ENCODE data around the gene HAPLN2.

HAPLN2 gene

GRCh38 chr1:156659988-156660751 lies 41.0 kb downstream of the HAPLN2 start:
- H3K4me1 ChIP-seq (ENCODE audit: control insufficient read depth in 1 of 2, insufficient read depth in 1 of 2, low read depth in 1 of 2, low read length in 1 of 2): peaks cover 24 to 31% of the 10 kb centered on the region in 2 experiments
- peaks cover 100% of the 10 kb centered on the region for H3K27me3 ChIP-seq
- H3K36me3 ChIP-seq: no peaks in the 10 kb centered on the region
- no peak overlapping the region for H3K27ac ChIP-seq
- no peaks in the 10 kb centered on the region for H3K9me3 ChIP-seq
- peak; percentile 63 for TF ChIP-seq CTCF (IDR thresholded peaks at IDR 0.05)
- no peak overlapping the region for H3K4me3 ChIP-seq (ENCODE audit: low read depth in 1 of 2, low read length in 1 of 2)

- peaks cover 100% of the 10 kb centered on the region for H3K27me3 ChIP-seq
- no peaks in the 10 kb centered on the region for H3K9me3 ChIP-seq
- no peak for TF ChIP-seq CTCF (IDR thresholded peaks at IDR 0.05)
- no peaks in the 10 kb centered on the region for H3K36me3 ChIP-seq
- peaks cover 24 to 31% of the 10 kb centered on the region in 2 experiments for H3K4me1 ChIP-seq (ENCODE audit: control insufficient read depth in 1 of 2, insufficient read depth in 1 of 2, low read depth in 1 of 2, low read length in 1 of 2)
- no peak overlapping the region for H3K27ac ChIP-seq
- H3K4me3 ChIP-seq (ENCODE audit: low read depth in 1 of 2, low read length in 1 of 2): no peak overlapping the region
These were observed 41.5 kb downstream of the HAPLN2 start for GRCh38 chr1:156660752-156661112.

GRCh38 chr1:156662005-156662799 lies 43.0 kb downstream of the HAPLN2 start:
- Histone ChIP-seq H3K4me1 (ENCODE audit: control insufficient read depth in 1 of 2, insufficient read depth in 1 of 2, low read depth in 1 of 2, low read length in 1 of 2) (peaks cover 19 to 25% of the 10 kb centered on the region in 2 experiments), H3K9me3 (no peaks in the 10 kb centered on the region), H3K36me3 (no peaks in the 10 kb centered on the region), H3K27me3 (peaks cover 98% of the 10 kb centered on the region), H3K4me3 (ENCODE audit: low read depth in 1 of 2, low read length in 1 of 2) (no peak overlapping the region), H3K27ac (no peak overlapping the region)
- no peak for TF ChIP-seq CTCF (IDR thresholded peaks at IDR 0.05)

- H3K27me3 ChIP-seq: peaks cover 93% of the 10 kb centered on the region
- peaks cover 14 to 20% of the 10 kb centered on the region in 2 experiments for H3K4me1 ChIP-seq (ENCODE audit: control insufficient read depth in 1 of 2, insufficient read depth in 1 of 2, low read depth in 1 of 2, low read length in 1 of 2)
- H3K27ac ChIP-seq: no peak overlapping the region
- H3K36me3 ChIP-seq: no peaks in the 10 kb centered on the region
- H3K4me3 ChIP-seq (ENCODE audit: low read depth in 1 of 2, low read length in 1 of 2): no peak overlapping the region
- H3K9me3 ChIP-seq: no peaks in the 10 kb centered on the region
- no peak for TF ChIP-seq CTCF (IDR thresholded peaks at IDR 0.05)
These were observed 43.5 kb downstream of the HAPLN2 start for GRCh38 chr1:156662800-156663055.

- peaks cover 88% of the 10 kb centered on the region for H3K27me3 ChIP-seq
- no peak for TF ChIP-seq CTCF (IDR thresholded peaks at IDR 0.05)
- peaks cover 13 to 19% of the 10 kb centered on the region in 2 experiments for H3K4me1 ChIP-seq (ENCODE audit: control insufficient read depth in 1 of 2, insufficient read depth in 1 of 2, low read depth in 1 of 2, low read length in 1 of 2)
- no peaks in the 10 kb centered on the region for H3K9me3 ChIP-seq
- H3K4me3 ChIP-seq (ENCODE audit: low read depth in 1 of 2, low read length in 1 of 2): no peak overlapping the region
- no peak overlapping the region for H3K27ac ChIP-seq
- H3K36me3 ChIP-seq: no peaks in the 10 kb centered on the region
These were observed 44.0 kb downstream of the HAPLN2 start for GRCh38 chr1:156663178-156663577.
